ENCODE measurements around the gene HRAS.

Gene HRAS

GRCh38 chr11:567629-568292 is 32.4 kb upstream of the HRAS start:
- no peak for DNase-seq (ENCODE audit: low read depth in 2 of 2)

GRCh38 chr11:567011-567628 is 31.7 kb upstream of the HRAS start:
- no peak for DNase-seq (ENCODE audit: low read depth in 2 of 2)

- no peak for DNase-seq (ENCODE audit: low read depth in 2 of 2)
Measured at GRCh38 chr11:565921-566509, 30.6 kb upstream of the HRAS start.

GRCh38 chr11:563812-564578 is 28.6 kb upstream of the HRAS start:
- DNase-seq (ENCODE audit: low read depth in 2 of 2) = no peak

GRCh38 chr11:563066-563811 is 27.9 kb upstream of the HRAS start:
- DNase-seq (ENCODE audit: low read depth in 2 of 2) = no peak

- DNase-seq (ENCODE audit: low read depth in 2 of 2) = no peak
Measured at GRCh38 chr11:562046-562645, 26.8 kb upstream of the HRAS start.

GRCh38 chr11:561148-562003 is 26.0 kb upstream of the HRAS start:
- DNase-seq (ENCODE audit: low read depth in 2 of 2) = no peak

- DNase-seq (ENCODE audit: low read depth in 2 of 2) = peak; percentile 88 to 92
Measured at GRCh38 chr11:560305-561147, 25.1 kb upstream of the HRAS start, which contains the start of the genes LMNTD2 and RASSF7. Gene LMNTD2 (minus strand): TSS chr11:560738. CDS start chr11:560716, 22 bp downstream. Gene RASSF7 (plus strand): TSS chr11:560970. CDS start chr11:561769, 799 bp downstream.

- DNase-seq (ENCODE audit: low read depth in 2 of 2) = no peak
Measured at GRCh38 chr11:559712-560304, 24.4 kb upstream of the HRAS start.

DNA sequence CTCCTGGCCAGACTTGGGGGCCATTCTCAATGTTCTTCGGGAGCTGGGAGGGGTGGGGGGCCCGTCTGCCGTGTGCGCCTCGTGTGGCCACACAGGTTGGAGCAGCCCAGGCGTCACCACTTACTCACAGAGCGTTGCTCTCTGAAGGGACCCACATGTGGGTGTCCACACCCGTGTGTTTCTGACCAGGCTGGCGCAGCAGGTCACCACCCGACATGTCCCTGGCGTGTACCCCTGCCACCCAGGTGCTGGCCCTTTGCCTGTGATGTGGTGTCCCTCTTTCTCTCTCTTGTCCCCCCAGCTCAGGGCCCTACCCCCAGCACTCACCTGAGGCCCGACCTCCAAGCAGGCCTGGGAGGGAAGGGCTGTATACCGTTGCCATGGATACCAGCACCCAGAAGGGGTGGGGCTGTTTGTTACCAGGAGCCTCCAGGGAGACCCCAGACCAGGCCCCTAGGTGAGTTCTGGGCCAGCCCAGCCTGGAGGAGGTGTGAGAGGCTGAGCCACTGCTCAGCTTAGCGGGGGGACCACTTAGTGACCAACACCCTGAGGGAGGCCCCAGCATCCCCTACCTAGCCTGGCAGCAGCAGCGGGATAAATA is 23.7 kb upstream of the HRAS start:
- no peak for DNase-seq (ENCODE audit: low read depth in 2 of 2)

DNA sequence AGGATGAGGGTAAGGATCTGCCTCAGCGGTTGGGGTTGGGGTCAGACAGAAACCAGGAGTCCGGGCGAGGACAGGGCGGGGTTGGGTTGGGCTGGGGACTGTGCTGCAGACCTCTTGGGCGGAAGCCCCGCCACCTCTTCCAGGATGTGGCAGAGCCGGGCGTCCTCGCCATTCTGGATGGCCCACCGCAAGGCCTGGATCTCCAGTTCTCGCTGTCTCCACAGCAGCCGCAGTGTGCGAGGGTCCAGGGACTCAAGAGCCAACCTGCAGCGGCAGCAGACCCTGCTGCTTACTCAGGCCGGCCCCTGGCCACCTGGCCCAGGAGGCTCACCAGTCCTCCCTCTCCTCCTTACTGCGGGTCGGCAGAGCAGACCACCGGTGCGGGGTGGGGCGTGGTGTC is 23.1 kb upstream of the HRAS start:
- DNase-seq (ENCODE audit: low read depth in 2 of 2) = no peak

GRCh38 chr11:557328-558132 is 22.2 kb upstream of the HRAS start:
- DNase-seq (ENCODE audit: low read depth in 2 of 2) = no peak

DNA sequence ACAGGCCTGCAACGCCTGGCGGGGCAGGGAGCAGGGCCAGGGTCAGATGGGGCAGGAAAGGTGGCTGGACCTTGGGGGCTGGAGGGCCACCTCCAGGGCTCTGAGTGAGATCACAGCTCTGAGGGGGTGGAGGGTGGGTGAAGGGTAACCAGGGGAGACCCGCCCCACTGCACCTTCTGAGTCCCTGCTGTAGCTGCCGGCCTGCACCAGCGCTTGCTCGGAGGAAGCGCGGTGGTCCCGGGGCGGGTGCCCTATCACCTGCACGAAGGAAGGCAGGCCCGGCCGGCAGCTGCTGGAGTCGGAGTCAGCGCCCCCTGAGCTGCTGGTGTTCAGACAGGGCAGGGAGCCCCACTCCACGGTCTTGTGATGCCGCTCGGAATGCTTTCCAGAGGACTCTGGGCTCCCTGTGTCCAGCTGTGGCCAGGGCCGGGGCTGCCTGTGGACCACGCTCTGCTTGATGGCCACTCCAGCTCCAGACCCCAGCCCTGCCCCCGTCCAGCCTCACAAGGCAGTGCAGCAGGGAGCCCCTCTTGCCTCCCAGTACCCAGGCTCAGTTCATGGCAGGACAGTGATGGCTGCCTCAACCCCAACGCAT is 21.4 kb upstream of the HRAS start:
- no peak for DNase-seq (ENCODE audit: low read depth in 2 of 2)

DNA sequence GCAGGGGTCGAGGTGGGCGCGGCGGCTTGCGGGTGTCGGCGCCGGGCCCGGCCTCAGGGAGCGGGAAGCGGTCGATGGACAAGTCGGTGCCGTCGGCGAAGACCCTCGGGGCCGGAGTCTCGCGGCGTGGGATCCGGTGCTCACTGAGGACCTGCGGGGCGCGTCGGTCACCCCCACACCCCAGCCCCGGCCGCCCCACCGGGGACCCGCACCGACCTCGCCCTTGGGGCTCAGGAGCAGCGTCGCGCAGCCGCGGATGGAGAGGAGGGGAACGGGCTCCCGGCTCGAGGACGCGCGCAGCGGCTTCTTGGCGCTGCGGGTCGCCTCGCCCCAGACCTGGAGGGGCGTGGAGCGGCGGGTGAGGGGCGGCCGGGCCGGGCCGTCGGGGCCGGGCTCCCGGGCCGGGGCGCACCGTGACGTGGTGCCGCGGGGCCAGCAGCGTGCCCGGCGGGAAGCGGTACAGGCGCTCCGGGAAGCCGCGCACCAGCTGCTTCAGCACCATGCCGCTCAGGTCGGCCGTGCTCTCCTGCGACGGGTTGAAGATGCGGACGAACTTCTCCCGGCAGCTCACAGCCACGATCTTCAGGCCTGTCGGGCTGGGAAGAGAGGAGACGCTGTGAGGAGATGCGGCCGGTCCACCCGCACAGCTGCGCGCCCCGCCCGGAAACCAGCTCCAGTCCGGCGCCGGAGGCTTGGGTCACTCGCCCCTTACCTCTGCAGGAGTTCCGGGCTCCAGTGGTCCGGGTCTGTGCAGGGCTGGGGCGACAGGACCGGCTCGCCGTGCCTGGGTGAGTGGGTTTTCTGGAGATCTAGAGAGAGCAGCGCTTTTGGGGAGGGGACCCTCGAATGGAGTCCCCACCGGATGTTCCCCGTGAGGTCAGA is 20.6 kb upstream of the HRAS start:
- DNase-seq (ENCODE audit: low read depth in 2 of 2) = no peak

DNA sequence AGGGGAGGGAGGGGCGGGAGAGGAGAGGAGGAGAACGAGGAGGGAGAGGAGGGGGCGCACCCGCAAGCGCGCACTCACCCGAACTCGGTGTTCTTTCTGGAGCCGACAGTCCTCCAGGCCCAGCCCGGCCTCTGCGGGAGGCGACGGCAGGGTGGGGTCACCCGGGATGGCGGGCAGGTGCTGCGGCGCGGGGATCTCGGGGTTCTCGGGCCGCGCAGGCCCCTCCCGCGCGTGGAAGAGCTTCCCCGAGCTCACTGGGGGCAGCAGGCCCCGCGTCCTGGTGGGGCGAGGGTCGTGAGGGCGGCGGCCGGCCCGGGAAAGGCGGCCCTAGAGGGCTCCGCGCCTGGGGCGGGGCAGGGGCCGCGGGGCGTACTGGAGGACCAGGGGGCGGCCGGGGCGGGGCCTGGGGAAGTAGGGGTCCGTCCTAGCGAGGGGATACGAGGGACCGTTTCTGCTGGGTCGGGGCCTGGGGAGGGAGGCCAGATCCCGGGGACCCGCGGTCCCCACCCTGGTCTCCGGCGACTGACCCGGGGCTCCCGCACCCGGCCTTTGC is 19.9 kb upstream of the HRAS start:
- DNase-seq (ENCODE audit: low read depth in 2 of 2) = no peak
